SJSA1 (cell line): Measurements from ENCODE around the gene TMEM214. TPM values are rescaled to one million over a fixed set of nuclear protein-coding genes. Genes with fewer than 3 reads are reported as not detected.

Source experiments
- DNase-seq, 2 experiments: peaks; one replicate each; pipeline ENCODE4 v3.0.0-alpha.2; 2015 to 2020; ENCODE audit warnings: low spot score in 2 of 2, low read depth in 1 of 2
- H3K27ac ChIP-seq: fragments of 250-450 bp; sonication (Bioruptor Pico); 2 replicates; pipeline ENCODE4 v1.5.1; 2020; ENCODE audit warnings: mild to moderate bottlenecking, moderate library complexity
- H3K27me3 ChIP-seq: fragments of 250-450 bp; sonication (Bioruptor Pico); replicated peaks from 2 replicates; pipeline ENCODE4 v1.5.1; 2020; ENCODE audit warnings: mild to moderate bottlenecking, moderate library complexity
- H3K36me3 ChIP-seq: fragments of 250-450 bp; sonication (Bioruptor Pico); 2 replicates; pipeline ENCODE4 v1.5.1; 2020; ENCODE audit warnings: mild to moderate bottlenecking
- H3K4me1 ChIP-seq: fragments of 250-450 bp; sonication (Bioruptor Pico); replicated peaks from 2 replicates; pipeline ENCODE4 v1.6.1; 2021; ENCODE audit warnings: mild to moderate bottlenecking
- H3K4me3 ChIP-seq: fragments of 250-450 bp; sonication (Bioruptor Pico); 2 replicates; pipeline ENCODE4 v1.5.1; 2020; ENCODE audit warnings: mild to moderate bottlenecking
- H3K9me3 ChIP-seq: fragments of 250-450 bp; sonication (Bioruptor Pico); replicated peaks from 2 replicates; pipeline ENCODE4 v1.5.1; 2020; ENCODE audit warnings: mild to moderate bottlenecking
- total RNA-seq: library from RNA; depleted of rRNA; stranded (reverse); fragments of >200 nt; shearing (Covaris generic); gene quantifications from 2 replicates; pipeline ENCODE4 v1.2.3, GENCODE V29; 2014

The TMEM214 gene
- total RNA-seq, 1 experiment from 2014 or later = 57.3 TPM

- Histone ChIP-seq H3K9me3 (no peaks in the 10 kb centered on the region), H3K27ac (no peak overlapping the region), H3K4me3 (no peak overlapping the region), H3K36me3 (peaks cover 8% of the 10 kb centered on the region; the same call in 1 of the 2 replicates), H3K27me3 (no peaks in the 10 kb centered on the region), H3K4me1 (peaks cover 12% of the 10 kb centered on the region)
- no peak for DNase-seq
Measured at GRCh38 chr2:27019459-27019858, 13.3 kb upstream of the TMEM214 start.

GRCh38 chr2:27019931-27020855 lies 12.6 kb upstream of the TMEM214 start:
- DNase-seq = no peak
- H3K27ac ChIP-seq = no peak overlapping the region

GRCh38 chr2:27021253-27022049 lies 11.3 kb upstream of the TMEM214 start:
- Histone ChIP-seq H3K27me3 (no peaks in the 10 kb centered on the region), H3K9me3 (no peaks in the 10 kb centered on the region), H3K4me3 (no peak overlapping the region), H3K4me1 (peaks cover 3% of the 10 kb centered on the region), H3K36me3 (peaks cover 21% of the 10 kb centered on the region; the same call in 1 of the 2 replicates), H3K27ac (no peak overlapping the region)
- no peak for DNase-seq

More at GRCh38 chr2:27019931-27020855, 12.6 kb upstream of the TMEM214 start:
- peaks cover 16% of the 10 kb centered on the region; the same call in 1 of the 2 replicates for H3K36me3 ChIP-seq
- no peak overlapping the region for H3K4me3 ChIP-seq
- H3K27me3 ChIP-seq = no peaks in the 10 kb centered on the region
- H3K4me1 ChIP-seq = peaks cover 12% of the 10 kb centered on the region
- no peaks in the 10 kb centered on the region for H3K9me3 ChIP-seq

- H3K27ac ChIP-seq = no peak overlapping the region
- no peak for DNase-seq
- no peaks in the 10 kb centered on the region for H3K4me1 ChIP-seq
- H3K4me3 ChIP-seq = no peak overlapping the region
- H3K36me3 ChIP-seq = peaks cover 24% of the 10 kb centered on the region
- H3K9me3 ChIP-seq = no peaks in the 10 kb centered on the region
- H3K27me3 ChIP-seq = no peaks in the 10 kb centered on the region
Measured at GRCh38 chr2:27023740-27024139, 9.0 kb upstream of the TMEM214 start.

GRCh38 chr2:27024188-27024587 lies 8.6 kb upstream of the TMEM214 start:
- Histone ChIP-seq H3K27ac (no peak overlapping the region), H3K4me1 (peaks cover 2% of the 10 kb centered on the region; the same call in 1 of the 2 replicates), H3K4me3 (no peak overlapping the region), H3K9me3 (no peaks in the 10 kb centered on the region), H3K27me3 (no peaks in the 10 kb centered on the region), H3K36me3 (peaks cover 24% of the 10 kb centered on the region)
- no peak for DNase-seq

- H3K4me3 ChIP-seq = no peak overlapping the region
- peaks cover 24% of the 10 kb centered on the region for H3K36me3 ChIP-seq
- no peaks in the 10 kb centered on the region for H3K9me3 ChIP-seq
- H3K27me3 ChIP-seq = no peaks in the 10 kb centered on the region
- H3K4me1 ChIP-seq = peaks cover 4% of the 10 kb centered on the region; the same call in 1 of the 2 replicates
- no peak overlapping the region for H3K27ac ChIP-seq
- DNase-seq = no peak
Measured at GRCh38 chr2:27024812-27025211, 8.0 kb upstream of the TMEM214 start.

GRCh38 chr2:27025281-27025800 lies 7.4 kb upstream of the TMEM214 start:
- H3K9me3 ChIP-seq = no peaks in the 10 kb centered on the region
- no peak for DNase-seq
- peaks cover 4% of the 10 kb centered on the region; the same call in 1 of the 2 replicates for H3K4me1 ChIP-seq
- H3K27me3 ChIP-seq = no peaks in the 10 kb centered on the region
- H3K4me3 ChIP-seq = no peak overlapping the region
- H3K27ac ChIP-seq = no peak overlapping the region
- peaks cover 24% of the 10 kb centered on the region for H3K36me3 ChIP-seq

GRCh38 chr2:27025861-27026851 lies 6.6 kb upstream of the TMEM214 start:
- Histone ChIP-seq H3K27me3 (no peaks in the 10 kb centered on the region), H3K36me3 (peaks cover 25% of the 10 kb centered on the region), H3K27ac (no peak overlapping the region), H3K4me3 (no peak overlapping the region), H3K4me1 (peaks cover 4% of the 10 kb centered on the region; the same call in 1 of the 2 replicates), H3K9me3 (no peaks in the 10 kb centered on the region)
- no peak for DNase-seq

GRCh38 chr2:27027211-27027651 lies 5.5 kb upstream of the TMEM214 start:
- Histone ChIP-seq H3K27ac (no peak overlapping the region), H3K9me3 (no peaks in the 10 kb centered on the region), H3K4me3 (no peak overlapping the region), H3K27me3 (no peaks in the 10 kb centered on the region), H3K36me3 (peaks cover 27% of the 10 kb centered on the region), H3K4me1 (peaks cover 4% of the 10 kb centered on the region; the same call in 1 of the 2 replicates)
- no peak for DNase-seq

- Histone ChIP-seq H3K27me3 (no peaks in the 10 kb centered on the region), H3K27ac (no peak overlapping the region), H3K9me3 (no peaks in the 10 kb centered on the region), H3K4me3 (no peak overlapping the region), H3K36me3 (peaks cover 35% of the 10 kb centered on the region), H3K4me1 (peaks cover 7% of the 10 kb centered on the region)
- DNase-seq = no peak
Measured at GRCh38 chr2:27029051-27029450, 3.7 kb upstream of the TMEM214 start.

- DNase-seq = no peak
- Histone ChIP-seq H3K9me3 (no peaks in the 10 kb centered on the region), H3K4me3 (peak overlapping the region; percentile 93), H3K27me3 (no peaks in the 10 kb centered on the region), H3K36me3 (peaks cover 60% of the 10 kb centered on the region), H3K27ac (peak overlapping the region; percentile 80), H3K4me1 (peaks cover 10% of the 10 kb centered on the region)
Measured at GRCh38 chr2:27033253-27033852, 588 bp downstream of the TMEM214 start.

- Histone ChIP-seq H3K4me1 (peaks cover 44% of the 10 kb centered on the region), H3K4me3 (no peak overlapping the region), H3K27me3 (no peaks in the 10 kb centered on the region), H3K9me3 (no peaks in the 10 kb centered on the region), H3K27ac (no peak overlapping the region), H3K36me3 (peaks cover 91% of the 10 kb centered on the region)
- no peak for DNase-seq
Measured at GRCh38 chr2:27038012-27038411, 5.2 kb downstream of the TMEM214 start.
